GM21367 (cell line): Measurements from ENCODE around the gene ATP9A.

Source experiments
- ATAC-seq: cut with Tn5 transposase; IDR thresholded peaks from one replicate; pipeline ENCODE4 v1.9.1; 2021; ENCODE audit not compliant: unreplicated experiment

Gene ATP9A

GRCh38 chr20:51560042-51560441 is 208.1 kb downstream of the ATP9A start:
- ATAC-seq, result no peak

- ATAC-seq, result no peak
Observed at GRCh38 chr20:51554538-51555165, 213.5 kb downstream of the ATP9A start.

- ATAC-seq, result no peak
Observed at GRCh38 chr20:51553897-51554486, 214.2 kb downstream of the ATP9A start.

GRCh38 chr20:51551186-51551585 is 217.0 kb downstream of the ATP9A start:
- ATAC-seq, result no peak

GRCh38 chr20:51549474-51549873 is 218.7 kb downstream of the ATP9A start:
- ATAC-seq, result no peak

- ATAC-seq, result no peak
Observed at GRCh38 chr20:51547951-51548350, 220.2 kb downstream of the ATP9A start.
